Embryonic facial prominence (tissue), 1 donor: ENCODE measurements around the gene GOLT1B.

ENCODE experiments used
- DNase-seq: peaks from one replicate; pipeline ENCODE4 v3.0.0-alpha.2; 2016; ENCODE audit errors: extremely low spot score

GOLT1B gene

GRCh38 chr12:21523148-21523547, 21.6 kb downstream of the GOLT1B start:
- DNase-seq: no peak

- no peak for DNase-seq
Measured at GRCh38 chr12:21526053-21526452, 24.5 kb downstream of the GOLT1B start, which contains the start of gene SPX. SPX (plus strand) TSS chr12:21526296; CDS start chr12:21526473, 177 bp downstream.

GRCh38 chr12:21526721-21527345, 25.2 kb downstream of the GOLT1B start:
- no peak for DNase-seq

GRCh38 chr12:21527451-21528180, 26.0 kb downstream of the GOLT1B start:
- DNase-seq: peak; percentile 8

GRCh38 chr12:21528953-21529352, 27.4 kb downstream of the GOLT1B start:
- DNase-seq: no peak

- no peak for DNase-seq
Measured at GRCh38 chr12:21529456-21529855, 27.9 kb downstream of the GOLT1B start.

- DNase-seq: no peak
Measured at GRCh38 chr12:21538061-21538653, 36.6 kb downstream of the GOLT1B start.

- no peak for DNase-seq
Measured at GRCh38 chr12:21539797-21540196, 38.2 kb downstream of the GOLT1B start.

- no peak for DNase-seq
Measured at GRCh38 chr12:21541773-21542172, 40.2 kb downstream of the GOLT1B start.

GRCh38 chr12:21542403-21542802, 40.8 kb downstream of the GOLT1B start:
- no peak for DNase-seq

- DNase-seq: no peak
Measured at GRCh38 chr12:21543151-21543550, 41.6 kb downstream of the GOLT1B start.

- no peak for DNase-seq
Measured at GRCh38 chr12:21545557-21545956, 44.0 kb downstream of the GOLT1B start.

- no peak for DNase-seq
Measured at GRCh38 chr12:21546716-21547115, 45.1 kb downstream of the GOLT1B start.

GRCh38 chr12:21547437-21547836, 45.8 kb downstream of the GOLT1B start:
- DNase-seq: no peak

- DNase-seq: no peak
Measured at GRCh38 chr12:21551841-21552465, 50.4 kb downstream of the GOLT1B start.

- DNase-seq: no peak
Measured at GRCh38 chr12:21552635-21553328, 51.2 kb downstream of the GOLT1B start.

- DNase-seq: no peak
Measured at GRCh38 chr12:21553329-21553675, 51.7 kb downstream of the GOLT1B start.

GRCh38 chr12:21558100-21558679, 56.6 kb downstream of the GOLT1B start:
- no peak for DNase-seq

- no peak for DNase-seq
Measured at GRCh38 chr12:21559855-21560569, 58.4 kb downstream of the GOLT1B start.

GRCh38 chr12:21561158-21561557, 59.6 kb downstream of the GOLT1B start:
- DNase-seq: no peak

- no peak for DNase-seq
Measured at GRCh38 chr12:21562859-21563258, 61.3 kb downstream of the GOLT1B start.
